ENCODE results near the gene ASCC2. TPM values are rescaled to one million over a fixed set of nuclear protein-coding genes. Genes with fewer than 3 reads are reported as not detected.

Gene ASCC2
- total RNA-seq, 2 donors from 2014 or later: 52.8 to 77.0 TPM

DNA sequence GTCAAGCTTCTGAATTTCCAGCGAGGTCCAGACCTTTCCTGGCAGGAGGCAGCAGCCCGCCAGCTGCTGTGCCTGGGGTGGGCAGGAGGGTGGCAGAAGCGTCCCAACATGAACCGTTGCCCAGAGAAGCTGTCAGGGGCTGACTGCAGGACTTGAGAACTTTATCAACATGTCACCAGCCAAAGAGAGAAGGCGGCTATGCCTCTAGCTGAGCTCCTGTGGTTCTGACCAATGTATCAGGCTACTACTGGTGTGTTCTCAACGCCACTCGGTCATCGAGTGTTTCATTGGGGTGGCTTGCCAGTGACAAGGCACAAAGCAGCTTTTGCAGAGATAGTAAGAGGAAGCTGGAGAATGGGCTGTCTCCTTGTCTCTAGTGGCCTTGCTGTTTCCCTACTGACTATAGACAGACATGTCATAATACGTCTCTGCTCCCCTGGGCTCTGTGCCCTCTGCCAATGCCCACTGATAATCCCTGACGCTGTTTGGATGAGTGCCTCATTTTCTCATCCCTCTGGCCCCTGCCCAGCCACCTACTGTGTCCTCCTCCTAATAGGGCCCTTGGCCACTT lies 17.6 kb upstream of the ASCC2 start:
- Histone ChIP-seq H3K36me3 (no peaks in the 10 kb centered on the region), H3K4me3 (no peak overlapping the region), H3K4me1 (no peaks in the 10 kb centered on the region), H3K27ac (no peak overlapping the region), H3K9ac (ENCODE audit: low read depth in 2 of 2, low read length in 2 of 2) (no peak overlapping the region), H3K27me3 (no peaks in the 10 kb centered on the region), H3K9me3 (no peaks in the 10 kb centered on the region)
- no peak for DNase-seq
- intact Hi-C loops (cut with DNase I): no loop called here
- TF ChIP-seq CTCF (IDR thresholded peaks at IDR 0.05): no peak

DNA sequence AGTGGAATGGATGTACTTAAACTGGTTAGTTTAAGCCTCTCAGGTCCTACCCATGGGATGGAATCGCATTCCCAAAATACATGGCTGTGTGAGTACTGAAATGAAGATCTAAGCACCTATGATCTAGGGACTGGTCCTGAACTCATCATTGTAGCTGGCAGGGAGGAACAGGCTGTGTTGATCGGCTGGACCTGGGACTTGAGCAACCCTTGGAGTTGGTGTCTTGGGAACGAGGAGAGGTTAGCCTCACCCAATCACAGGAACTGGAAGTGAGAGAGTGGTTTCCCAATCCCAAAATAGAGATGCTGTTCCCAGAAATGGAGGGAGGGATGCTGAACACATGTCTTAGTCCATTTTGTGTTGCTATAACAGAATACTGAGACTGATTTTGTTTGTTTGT lies 16.4 kb upstream of the ASCC2 start:
- intact Hi-C loops (cut with DNase I): no loop called here
- no peak for TF ChIP-seq CTCF (IDR thresholded peaks at IDR 0.05)
- no peaks in the 10 kb centered on the region for H3K9me3 ChIP-seq

DNA sequence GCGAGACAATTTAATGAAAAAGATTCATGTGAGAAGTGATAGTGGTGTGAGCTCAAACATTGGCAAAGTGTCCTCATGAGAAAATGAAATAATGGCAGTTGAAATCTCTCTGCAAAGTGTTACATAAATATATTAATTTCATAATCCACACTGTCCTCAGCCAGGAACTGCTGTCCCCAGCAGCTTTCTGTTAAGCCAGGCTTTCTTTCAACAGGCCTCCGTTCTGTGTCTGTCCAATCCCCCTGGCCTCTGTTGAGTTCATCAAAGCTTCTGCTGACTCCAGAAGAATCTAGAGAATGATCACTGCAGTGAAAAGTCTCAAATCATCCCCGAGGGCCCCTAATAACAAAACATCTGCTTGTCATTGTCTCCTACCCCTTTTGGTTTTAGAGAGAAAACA lies 10.0 kb upstream of the ASCC2 start:
- H3K27ac ChIP-seq: no peak overlapping the region
- no peak for TF ChIP-seq CTCF (IDR thresholded peaks at IDR 0.05)
- no peaks in the 10 kb centered on the region for H3K36me3 ChIP-seq
- no peaks in the 10 kb centered on the region for H3K4me1 ChIP-seq
- intact Hi-C loops (cut with DNase I): no loop called here
- no peaks in the 10 kb centered on the region for H3K9me3 ChIP-seq
- H3K27me3 ChIP-seq: no peaks in the 10 kb centered on the region
- H3K9ac ChIP-seq (ENCODE audit: low read depth in 2 of 2, low read length in 2 of 2): no peak overlapping the region
- DNase-seq: no peak
- no peak overlapping the region for H3K4me3 ChIP-seq

More for the DNA sequence above, 16.4 kb upstream of the ASCC2 start:
- DNase-seq: no peak
- H3K27ac ChIP-seq: no peak overlapping the region
- H3K9ac ChIP-seq (ENCODE audit: low read depth in 2 of 2, low read length in 2 of 2): no peak overlapping the region
- H3K4me1 ChIP-seq: no peaks in the 10 kb centered on the region
- H3K27me3 ChIP-seq: no peaks in the 10 kb centered on the region
- no peak overlapping the region for H3K4me3 ChIP-seq
- no peaks in the 10 kb centered on the region for H3K36me3 ChIP-seq

DNA sequence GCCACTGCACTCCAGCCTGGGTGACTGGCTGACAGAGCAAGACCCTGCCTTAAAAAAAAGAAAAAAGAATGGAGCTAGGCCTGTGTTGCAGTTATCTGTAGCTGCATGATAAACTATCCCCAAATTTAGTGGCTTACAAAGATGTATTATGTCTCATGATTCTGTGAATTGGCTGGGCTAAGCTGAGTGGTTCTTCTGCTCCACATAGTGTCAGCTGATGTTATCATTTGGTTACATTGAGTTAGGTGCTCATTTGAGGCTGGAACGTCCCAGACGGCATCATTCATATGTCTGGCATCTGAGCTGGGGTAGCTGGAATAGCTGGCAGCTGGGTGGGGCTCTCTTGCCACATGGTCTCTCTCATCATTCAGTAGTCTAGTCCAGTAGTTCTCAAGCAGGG lies 8.2 kb upstream of the ASCC2 start:
- Histone ChIP-seq H3K9ac (ENCODE audit: low read depth in 2 of 2, low read length in 2 of 2) (no peak overlapping the region), H3K27me3 (no peaks in the 10 kb centered on the region), H3K27ac (no peak overlapping the region), H3K9me3 (no peaks in the 10 kb centered on the region), H3K4me3 (no peak overlapping the region), H3K36me3 (no peaks in the 10 kb centered on the region), H3K4me1 (no peaks in the 10 kb centered on the region)
- no peak for DNase-seq
- TF ChIP-seq CTCF (IDR thresholded peaks at IDR 0.05): no peak
- intact Hi-C loops (cut with DNase I): no loop called here

DNA sequence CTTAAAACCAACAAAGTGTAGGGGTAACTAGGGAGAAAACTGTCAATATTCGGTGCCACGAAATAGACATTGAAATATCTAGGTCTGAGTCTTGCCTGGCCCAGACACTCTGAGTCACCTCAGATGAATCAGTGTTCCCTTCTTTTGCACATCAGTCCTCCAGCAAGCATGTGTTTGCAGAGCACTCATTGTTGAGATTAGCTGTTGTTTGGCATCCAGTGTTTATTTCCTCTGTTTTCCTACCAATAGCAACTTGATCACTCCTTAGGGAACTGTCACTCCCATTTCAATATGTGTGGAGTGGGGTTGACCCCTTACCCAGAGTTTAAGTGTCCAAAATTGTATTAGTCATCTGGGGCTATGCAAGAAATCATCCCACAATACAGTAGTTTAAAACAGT lies 4.7 kb upstream of the ASCC2 start:
- no peaks in the 10 kb centered on the region for H3K36me3 ChIP-seq
- H3K4me1 ChIP-seq: no peaks in the 10 kb centered on the region
- intact Hi-C loops (cut with DNase I): no loop called here
- no peaks in the 10 kb centered on the region for H3K27me3 ChIP-seq
- DNase-seq: no peak
- H3K9me3 ChIP-seq: no peaks in the 10 kb centered on the region
- no peak overlapping the region for H3K27ac ChIP-seq
- TF ChIP-seq CTCF (IDR thresholded peaks at IDR 0.05): no peak
- no peak overlapping the region for H3K9ac ChIP-seq (ENCODE audit: low read depth in 2 of 2, low read length in 2 of 2)
- no peak overlapping the region for H3K4me3 ChIP-seq
